CD4-positive, alpha-beta T cell treated with Interleukin-17A for 4 hours (primary cell): ENCODE measurements around the gene HNRNPA1.
"Not testable (repeated sequence)": the region's sequence is repeated elsewhere in the genome, so short reads cannot be mapped to it uniquely, and the experiment has no call there.

Experiments used
- DNase-seq: peaks from one replicate; pipeline ENCODE4 v3.0.0-alpha.2; 2020; ENCODE audit warnings: mixed read lengths

Gene HNRNPA1

DNA sequence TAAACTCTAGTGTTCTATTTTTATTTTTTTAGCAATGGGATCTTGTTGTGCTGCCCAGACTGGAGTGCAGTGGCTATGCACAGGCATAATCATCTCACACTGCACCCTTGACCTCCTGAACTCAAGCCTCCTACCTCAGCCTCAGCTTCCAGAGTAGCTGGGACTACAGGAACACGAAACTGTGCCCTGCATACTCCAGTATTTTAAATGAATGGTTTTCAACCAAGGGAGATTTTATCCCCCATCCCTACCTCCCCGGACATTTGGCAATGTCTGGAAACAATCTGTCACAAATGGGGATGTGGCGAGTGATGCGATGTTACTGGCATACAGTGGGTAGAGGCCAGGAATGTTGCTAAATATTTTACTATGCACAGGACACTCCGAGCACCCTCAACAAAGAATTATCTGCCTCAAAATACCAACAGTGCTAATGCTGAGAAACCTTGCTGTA, 2.7 kb upstream of the HNRNPA1 start:
- DNase-seq: no peak

DNA sequence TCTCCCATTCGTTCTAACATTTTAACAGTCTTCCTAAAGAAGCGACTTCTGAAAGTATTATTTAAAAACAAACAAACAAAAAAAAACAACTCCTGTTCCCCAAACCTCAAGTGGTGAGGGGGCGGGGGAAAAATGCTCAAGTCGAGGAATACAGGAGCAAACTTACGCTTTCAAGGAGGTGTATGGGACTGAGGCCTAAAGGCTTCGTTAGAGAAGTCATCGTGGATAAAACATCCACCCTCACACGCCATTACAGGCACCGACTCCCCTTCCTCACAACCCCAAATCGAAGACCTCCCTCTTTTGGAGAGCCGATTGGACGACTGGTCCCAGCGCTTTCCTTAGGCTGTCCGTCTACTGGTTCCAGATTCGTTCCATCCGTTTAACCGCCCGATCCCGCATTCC, 1.3 kb upstream of the HNRNPA1 start:
- DNase-seq: no peak

DNA sequence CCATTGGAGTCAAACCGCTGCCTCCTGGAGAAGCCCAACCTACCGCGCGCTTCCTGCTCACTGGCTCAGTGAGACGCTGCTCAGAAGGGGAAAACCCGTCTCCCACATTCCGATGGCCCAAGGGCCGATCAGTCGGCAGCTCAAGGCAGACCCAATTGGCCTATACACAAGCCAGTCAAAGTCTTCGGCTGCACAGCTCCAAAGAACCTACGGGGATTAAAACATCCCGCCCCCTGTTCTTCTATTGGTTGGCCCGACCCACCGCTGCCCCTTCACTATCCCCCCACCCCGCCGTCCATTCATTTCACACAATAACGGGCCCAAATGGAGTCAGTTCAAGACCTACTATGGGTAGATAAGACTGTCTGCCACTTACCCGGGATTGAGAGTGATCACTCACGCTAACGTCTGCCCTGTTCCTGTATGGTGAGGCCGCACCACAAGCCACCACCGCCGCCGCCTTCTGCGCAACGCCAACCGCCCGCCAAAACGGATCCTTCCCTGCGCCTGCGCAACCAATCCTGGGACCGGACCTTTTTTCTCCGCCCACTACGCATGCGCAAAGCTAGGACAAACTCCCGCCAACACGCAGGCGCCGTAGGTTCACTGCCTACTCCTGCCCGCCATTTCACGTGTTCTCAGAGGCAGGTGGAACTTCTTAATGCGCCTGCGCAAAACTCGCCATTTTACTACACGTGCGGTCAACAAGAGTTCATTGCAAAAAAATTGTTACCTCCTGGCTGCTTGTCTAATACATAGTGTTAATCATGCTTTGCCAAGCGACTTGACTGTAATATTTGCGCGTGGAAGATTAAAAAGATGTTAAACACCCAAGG, 676 bp upstream of the HNRNPA1 start, which contains the start of gene CBX5:
TSS of gene CBX5 (minus strand) at position 491 of the 836 bp plus-strand sequence. CDS start 22,472 bp downstream, outside the sequence.
- DNase-seq: peak; percentile 99

DNA sequence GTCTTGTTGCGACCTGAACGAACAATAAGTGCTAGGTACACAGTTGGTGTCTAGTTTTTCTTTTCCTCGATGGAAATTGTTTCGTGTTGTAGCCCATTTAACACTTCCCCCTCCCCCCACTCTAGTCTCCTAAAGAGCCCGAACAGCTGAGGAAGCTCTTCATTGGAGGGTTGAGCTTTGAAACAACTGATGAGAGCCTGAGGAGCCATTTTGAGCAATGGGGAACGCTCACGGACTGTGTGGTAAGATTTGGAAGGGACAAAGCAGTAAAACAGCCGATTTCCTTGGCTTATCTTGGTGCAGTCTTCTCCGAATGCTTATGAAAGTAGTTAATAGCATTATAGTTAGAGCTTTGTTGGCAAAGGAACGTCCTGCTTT, 724 bp downstream of the HNRNPA1 start:
- DNase-seq: not testable (repeated sequence)

DNA sequence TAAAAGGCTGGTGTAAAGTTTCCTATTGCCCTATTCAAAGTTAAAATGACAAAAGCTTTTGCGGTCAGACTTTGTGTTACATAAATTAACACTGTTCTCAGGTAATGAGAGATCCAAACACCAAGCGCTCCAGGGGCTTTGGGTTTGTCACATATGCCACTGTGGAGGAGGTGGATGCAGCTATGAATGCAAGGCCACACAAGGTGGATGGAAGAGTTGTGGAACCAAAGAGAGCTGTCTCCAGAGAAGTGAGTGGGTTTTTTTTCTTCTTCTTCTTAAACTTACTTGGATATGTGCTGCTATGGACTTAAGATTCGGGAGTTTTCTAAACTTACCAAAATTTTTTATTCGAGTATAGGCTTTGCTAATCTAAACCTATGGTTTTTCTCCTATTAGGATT, 1.2 kb downstream of the HNRNPA1 start:
- not testable (repeated sequence) for DNase-seq

DNA sequence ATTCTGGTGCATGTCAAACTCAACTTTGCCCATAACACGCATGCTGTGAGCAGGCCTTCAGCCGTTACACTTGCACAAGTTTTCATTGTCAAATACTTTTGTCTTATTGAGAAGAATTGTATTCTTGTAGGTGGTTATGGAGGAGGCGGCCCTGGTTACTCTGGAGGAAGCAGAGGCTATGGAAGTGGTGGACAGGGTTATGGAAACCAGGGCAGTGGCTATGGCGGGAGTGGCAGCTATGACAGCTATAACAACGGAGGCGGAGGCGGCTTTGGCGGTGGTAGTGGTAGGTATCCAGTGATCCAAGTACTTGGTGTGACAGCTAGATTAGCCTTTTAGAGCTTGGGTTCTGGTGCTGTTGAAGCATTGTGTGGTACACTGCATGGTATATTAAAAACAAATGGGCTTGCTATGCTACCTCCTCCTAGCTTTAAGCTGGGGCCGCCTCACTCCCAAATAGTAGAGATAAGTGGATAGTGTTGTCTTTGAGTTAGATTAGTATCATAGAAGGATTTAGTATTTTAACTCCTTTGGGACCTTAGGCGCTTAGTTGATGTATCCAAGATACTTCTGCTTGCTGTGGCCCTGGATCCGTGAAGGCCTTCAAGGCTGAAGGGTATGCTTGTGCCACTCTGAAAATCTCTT, 2.5 kb downstream of the HNRNPA1 start:
- DNase-seq: no peak

DNA sequence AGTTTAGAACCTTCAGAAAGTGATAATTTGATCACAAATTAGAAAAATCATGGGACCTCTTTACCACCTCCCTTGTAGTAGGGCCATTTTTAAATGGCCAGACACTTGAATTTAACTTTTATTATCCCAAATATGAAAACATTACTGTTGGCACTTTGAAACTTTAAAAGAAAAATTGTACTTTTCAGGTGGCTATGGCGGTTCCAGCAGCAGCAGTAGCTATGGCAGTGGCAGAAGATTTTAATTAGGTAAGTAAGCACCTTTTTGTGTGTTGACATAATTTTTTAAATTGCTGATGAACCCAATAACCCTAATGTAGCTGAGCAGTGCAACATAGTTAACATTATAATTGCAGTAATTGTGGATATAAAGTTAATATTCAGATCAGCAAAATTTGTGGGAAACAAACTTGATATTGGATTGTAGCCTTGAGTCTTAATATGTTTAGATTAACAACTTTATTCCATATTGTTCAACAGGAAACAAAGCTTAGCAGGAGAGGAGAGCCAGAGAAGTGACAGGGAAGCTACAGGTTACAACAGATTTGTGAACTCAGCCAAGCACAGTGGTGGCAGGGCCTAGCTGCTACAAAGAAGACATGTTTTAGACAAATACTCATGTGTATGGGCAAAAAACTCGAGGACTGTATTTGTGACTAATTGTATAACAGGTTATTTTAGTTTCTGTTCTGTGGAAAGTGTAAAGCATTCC, 3.7 kb downstream of the HNRNPA1 start:
- DNase-seq: not testable (repeated sequence)

DNA sequence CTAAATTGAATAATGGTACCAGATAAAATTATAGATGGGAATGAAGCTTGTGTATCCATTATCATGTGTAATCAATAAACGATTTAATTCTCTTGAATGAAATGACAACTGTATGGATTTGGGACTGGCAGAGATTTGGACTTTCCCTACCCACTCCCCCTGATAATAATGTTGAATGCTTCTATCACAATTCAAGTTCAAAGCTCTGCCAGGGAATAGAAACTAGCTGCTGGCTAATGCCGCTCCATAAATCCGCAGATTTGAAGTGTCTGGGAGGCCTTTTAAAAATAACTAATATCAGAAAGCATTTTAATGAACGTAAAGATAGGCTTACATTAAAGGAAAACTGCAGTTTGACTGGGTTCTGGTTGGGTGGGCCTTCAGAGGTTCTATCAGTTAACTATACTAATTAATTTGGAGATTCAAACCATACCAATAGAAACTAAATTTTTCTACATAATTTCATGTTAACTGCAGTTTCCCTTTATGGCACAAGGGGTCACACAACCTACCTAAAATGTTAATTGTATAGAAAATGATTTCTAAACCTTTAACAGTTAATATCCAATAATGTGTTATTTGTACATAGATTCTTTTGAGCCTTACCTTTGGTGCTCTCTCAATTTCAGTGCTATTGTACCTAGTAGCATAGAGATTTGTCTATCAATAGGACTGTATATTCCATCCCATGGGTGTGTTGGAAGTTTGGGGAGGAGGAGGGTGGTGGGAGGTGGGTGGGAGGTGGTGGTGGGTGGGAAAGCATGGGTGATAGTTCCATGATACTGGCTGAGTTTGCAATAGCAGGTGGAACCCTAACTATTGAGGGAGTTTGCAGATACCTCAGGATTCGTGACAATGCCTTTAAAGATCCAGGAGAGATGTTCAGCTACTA, 4.9 kb downstream of the HNRNPA1 start:
- DNase-seq: no peak

DNA sequence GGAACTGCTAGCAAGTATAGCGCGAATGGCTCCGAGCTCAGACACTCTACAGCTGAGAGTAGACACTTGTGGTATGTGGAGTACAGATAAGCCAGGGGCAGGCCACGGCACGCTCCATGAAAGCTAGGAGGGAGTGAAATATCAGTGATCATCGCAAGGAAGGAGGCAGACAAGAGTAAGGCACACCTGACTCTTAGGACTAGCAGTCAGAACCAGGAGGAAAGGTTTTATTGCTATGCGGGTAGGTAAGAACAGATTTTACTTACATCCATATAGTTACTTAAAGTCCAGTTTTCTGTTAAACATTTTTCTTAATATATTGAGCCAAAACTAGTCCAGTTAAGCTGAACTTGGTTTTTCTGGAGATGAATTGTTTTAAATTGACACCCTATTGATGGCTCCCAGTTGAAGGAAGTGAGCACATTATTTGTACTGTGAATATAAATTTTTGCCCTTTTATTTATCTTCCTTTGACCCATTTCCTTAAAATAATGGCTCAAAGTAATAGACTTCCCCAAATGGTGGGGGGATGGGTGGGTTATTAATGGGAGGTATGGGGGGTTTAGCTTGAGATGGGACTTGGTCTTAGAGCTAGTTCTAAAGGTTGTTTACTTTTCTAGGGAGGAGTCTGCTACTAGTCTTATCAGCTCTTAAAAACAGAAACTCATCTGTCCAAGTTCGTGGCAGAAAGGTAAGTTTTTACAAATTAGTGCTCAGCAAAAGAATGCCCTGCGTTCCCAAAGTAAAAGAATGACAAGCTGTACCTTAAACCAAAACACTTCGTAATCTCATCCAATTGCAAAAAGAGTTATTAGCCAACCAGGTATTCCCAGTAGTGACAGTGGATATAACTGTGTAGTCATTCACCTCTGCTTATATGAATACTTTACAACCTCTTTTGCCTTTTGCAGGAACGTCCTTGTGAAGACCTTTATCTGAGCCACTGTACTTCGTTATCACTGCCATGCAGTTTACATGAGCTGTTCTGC, 5.8 kb downstream of the HNRNPA1 start:
- DNase-seq: no peak

DNA sequence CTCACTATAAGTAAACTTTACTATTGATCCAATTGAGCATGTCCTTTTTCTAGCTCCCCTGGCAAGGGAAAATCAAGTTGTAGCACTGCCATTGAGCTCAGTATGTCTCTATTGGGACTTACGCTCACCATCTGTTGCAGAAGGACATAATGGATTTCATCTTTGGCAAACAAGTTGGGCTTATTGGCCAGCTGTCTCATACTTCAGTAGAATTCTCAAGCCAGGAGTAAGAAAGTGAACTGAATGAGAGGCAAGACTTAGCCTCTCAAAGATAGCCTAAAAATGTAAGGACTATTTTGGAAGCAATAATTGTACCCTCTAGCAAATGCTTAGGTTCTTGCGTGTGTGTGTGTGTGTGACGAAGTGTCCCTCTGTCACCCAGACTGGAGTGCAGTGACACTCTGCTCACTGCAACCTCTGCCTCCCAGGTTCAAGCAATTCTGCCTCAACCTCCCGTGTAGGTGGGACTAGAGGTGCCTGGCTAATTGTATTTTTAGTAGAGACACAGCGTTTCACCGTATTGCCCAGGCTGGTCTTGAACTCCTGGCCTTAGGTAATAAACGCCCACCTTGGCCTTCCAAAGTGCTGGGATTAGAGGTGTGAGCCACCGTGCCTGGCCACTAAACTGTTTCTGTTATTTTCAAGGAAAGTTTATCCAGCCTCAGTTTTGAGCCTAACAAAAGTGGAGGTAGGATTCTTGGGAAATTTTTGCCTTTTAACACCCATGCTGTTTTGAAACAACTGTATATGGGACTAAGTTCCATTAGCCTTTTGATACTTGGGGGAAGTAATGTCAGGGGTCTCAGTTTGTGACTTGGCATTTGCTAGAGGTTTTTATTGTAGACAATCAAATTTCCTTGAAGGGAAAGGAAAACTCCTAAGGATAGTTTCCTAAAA, 7.0 kb downstream of the HNRNPA1 start:
- DNase-seq: no peak

DNA sequence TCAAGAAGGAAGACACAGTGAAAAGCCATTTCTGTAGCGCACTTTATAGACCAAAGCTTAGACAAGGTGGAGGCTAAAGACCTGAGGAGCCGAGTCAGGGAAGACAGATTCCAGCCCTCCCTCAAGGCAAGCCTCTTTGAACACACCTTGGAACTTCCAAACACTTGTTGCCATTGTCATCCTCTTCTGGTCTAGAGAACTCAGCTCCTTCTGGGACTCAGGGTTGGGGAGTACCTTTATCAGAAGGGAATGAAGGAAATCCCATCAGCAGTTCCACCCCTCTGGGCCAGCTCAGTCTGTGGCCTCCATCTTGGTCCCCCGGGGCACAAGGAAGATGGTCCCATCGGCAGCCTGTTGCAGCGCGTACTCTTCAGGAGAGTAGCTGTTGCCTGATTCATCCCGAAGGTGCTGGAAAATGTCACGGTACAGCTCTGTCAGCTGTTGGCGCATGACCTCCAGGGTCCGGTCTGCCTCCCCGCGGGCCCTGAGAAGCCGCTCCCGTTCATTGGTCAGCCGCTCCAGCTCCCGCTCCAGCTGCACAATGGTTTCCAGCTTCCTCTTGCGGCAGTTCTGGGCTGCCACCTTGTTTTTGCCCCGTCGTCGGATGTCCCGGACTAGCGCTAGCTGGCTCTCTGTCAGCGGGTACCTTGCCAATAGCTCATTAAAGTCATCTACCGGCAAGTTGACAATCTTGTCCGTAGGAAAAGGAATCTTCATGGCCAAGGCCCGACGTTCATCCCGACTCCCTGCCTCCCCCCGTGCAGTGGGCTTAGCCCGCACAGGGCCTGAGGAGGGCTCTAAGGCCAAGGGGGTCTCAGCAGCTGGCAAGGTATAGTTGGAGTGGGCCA, 11.8 kb downstream of the HNRNPA1 start:
- no peak for DNase-seq

DNA sequence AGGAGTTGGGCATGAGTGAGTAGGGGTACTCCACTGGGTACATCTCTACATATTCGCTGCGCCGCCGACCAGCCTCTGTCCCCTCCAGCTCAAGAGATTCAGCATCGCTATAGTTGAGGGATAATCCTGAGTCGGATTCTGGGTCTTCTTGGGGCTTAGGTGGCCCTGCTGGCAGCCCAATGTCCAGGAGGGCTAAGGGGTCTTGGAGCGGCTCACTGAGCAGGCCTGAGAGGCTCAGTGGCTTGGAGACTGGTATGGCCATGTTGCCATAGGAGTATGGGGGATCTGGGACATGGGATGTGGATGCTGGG, 12.4 kb downstream of the HNRNPA1 start:
- no peak for DNase-seq

DNA sequence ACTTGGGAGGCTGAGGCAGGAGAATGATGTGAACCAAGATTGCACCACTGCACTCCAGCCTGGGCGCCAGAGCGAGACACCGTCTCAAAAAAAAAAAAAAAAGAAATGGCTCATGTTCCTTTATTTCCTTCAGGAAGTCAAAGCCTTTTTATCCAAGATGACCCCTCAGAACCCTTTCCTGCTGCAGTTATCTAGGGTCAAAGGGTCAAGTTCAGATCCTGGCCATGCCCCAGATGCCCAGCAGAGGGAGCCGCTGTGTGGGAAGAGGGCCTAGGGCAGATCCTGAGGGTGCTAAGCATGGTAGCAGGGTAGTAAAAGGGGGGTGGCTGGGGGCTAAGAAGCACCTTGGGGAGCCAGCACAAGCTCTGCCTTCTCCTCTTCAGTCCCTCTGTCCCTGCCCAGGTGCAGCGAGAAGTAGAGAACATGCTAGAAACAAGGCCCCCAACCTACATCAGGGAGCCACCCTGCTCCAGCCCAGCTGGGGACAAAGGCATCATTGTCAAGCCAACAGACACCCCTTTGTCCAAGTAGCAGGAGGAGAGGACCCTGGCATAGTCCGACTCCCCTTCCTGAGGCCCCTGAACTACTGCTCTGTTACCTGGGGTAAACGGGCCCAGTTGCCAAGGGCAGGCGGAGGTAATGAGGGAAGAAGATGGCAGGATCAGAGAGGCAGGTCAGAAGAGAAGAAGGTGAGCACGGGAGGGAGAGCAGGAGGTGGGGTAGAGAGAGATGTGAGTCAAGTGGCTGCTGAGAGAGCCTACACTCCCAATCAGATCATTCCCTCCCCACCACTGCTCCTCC, 13.8 kb downstream of the HNRNPA1 start:
- peak; percentile 73 for DNase-seq

DNA sequence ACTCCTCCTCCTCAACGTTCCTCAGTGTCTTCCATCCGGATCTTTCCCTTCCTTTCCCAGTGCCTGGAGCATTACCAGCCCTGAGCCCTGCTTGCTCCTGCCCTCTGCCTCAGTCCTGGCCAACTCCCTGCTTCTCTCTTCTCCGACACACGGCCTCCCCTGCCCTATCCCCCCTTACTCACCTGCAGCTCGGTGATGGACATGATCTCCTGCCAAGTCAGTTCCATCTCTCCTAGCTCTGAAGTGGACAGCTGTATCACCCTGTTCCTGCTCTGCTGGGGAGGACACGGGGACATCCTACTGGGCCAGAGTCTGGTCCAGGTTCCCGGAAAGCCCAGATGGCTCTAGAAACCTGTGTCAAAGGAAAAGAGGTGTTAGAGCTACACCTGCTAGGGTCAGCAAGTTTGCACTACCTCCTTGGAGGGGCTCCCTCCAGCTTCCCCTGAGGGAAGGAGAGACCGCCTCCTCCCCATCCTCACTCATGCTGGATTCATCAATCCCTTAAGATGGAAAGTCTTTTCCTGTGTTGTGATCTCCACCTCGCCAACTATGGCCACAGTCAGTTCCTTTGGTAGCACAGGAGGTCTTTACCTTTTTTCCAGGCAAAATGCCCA, 14.5 kb downstream of the HNRNPA1 start:
- DNase-seq: no peak

DNA sequence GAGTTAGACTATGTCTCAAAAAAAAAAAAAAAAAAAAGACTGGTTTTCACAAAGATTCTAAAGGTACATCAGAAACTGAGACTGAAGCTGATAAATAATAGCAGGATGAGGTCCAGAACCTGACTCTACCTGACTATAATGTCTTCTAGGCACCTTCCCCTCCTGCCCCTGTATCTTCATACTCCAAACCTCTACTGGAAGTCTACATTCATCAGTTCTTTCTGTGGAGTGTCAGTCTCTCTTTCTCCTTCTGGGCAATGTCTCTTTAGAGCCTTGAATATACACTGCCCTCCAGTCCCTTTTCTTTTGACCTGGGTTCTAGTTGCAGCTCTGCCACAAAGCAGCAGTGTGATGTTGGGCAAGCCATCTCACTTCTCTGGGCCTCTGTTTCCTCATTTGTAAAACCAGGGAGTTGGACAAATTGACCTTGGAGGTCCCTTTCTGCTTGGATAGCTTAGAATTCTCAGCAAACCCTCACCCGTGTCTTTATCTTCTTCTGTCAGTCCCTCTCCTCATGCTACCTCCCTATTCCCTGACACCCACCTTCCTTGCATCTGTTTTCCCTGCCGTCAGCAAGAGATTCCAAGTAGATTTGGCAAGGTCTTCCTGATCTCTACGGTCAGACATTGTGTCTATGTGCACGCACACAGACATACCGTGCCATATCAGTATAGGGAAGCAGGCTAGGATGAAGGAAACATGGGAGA, 16.0 kb downstream of the HNRNPA1 start:
- no peak for DNase-seq

DNA sequence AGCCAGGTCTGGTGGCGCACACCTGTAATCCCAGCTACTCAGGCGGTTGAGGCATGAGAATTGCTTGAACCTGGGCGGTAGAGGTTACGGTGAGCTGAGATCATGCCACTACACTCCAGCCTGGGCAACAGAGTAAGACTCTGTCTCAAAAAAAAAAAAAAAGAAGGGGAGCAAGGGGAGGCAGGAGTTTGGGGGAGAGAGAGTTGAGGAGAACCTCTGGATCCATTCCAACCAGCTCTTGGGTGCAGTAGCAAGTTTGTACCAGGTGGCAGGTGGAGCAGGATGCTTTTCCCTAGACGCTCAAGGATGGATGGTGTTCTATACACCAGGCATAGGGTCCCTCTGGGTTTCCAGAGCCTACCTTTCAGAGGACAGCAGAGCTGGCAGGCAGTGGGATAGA, 18.4 kb downstream of the HNRNPA1 start:
- DNase-seq: no peak

DNA sequence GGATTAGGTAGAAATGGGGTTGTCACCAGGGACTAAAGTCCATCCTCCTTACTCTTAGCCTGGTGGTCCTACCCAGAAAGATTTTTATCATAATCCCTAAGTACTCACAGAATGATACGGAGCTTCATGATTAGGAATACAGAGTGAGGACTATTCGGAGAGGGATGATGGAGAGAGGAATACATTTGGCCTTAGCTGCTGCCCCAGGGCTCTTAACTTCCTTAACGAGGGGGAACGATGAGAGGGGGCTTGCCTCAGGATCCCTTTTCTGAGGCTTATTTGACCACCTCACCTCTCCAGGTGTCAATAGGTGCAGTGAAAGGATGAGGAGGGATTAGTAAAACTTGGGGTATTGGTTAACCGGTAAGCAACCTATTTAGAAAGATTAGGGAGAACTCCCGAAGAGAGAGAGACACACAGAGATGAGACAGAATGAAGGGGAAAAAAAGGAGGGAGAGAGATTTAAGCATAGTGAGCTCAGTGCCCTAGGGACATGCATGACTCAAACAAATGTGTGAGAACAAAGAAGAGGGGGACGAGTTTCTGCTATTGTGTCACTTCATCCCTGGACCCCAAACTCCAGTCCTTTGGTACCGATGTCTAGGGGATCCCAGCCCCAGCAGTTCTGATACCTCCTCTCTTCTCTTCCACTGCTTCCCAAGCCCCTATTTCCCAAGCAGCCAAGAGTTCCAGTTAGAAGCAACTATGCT, 19.1 kb downstream of the HNRNPA1 start:
- DNase-seq: no peak
